HG03521 (cell line): ENCODE measurements around the gene LPCAT1.
"Not testable (repeated sequence)": the region's sequence is repeated elsewhere in the genome, so short reads cannot be mapped to it uniquely, and the experiment has no call there.

Source experiments
- ATAC-seq: cut with Tn5 transposase; IDR thresholded peaks from one replicate; pipeline ENCODE4 v1.9.1; 2021; ENCODE audit warnings: mild to moderate bottlenecking, moderate library complexity; ENCODE audit not compliant: unreplicated experiment

The LPCAT1 gene

GRCh38 chr5:1481266-1481958 is 42.3 kb downstream of the LPCAT1 start:
- ATAC-seq: no peak

GRCh38 chr5:1480806-1481205 is 43.0 kb downstream of the LPCAT1 start:
- no peak for ATAC-seq

- no peak for ATAC-seq
Observed at GRCh38 chr5:1480217-1480616, 43.5 kb downstream of the LPCAT1 start.

GRCh38 chr5:1479581-1480188 is 44.1 kb downstream of the LPCAT1 start:
- ATAC-seq: no peak

- no peak for ATAC-seq
Observed at GRCh38 chr5:1479066-1479465, 44.7 kb downstream of the LPCAT1 start.

- ATAC-seq: no peak
Observed at GRCh38 chr5:1478271-1479035, 45.3 kb downstream of the LPCAT1 start.

GRCh38 chr5:1477341-1477740 is 46.4 kb downstream of the LPCAT1 start:
- no peak for ATAC-seq

GRCh38 chr5:1476967-1477310 is 46.8 kb downstream of the LPCAT1 start:
- no peak for ATAC-seq

- no peak for ATAC-seq
Observed at GRCh38 chr5:1476181-1476966, 47.4 kb downstream of the LPCAT1 start.

- not testable (repeated sequence) for ATAC-seq
Observed at GRCh38 chr5:1475544-1475900, 48.2 kb downstream of the LPCAT1 start.

- no peak for ATAC-seq
Observed at GRCh38 chr5:1474866-1475543, 48.8 kb downstream of the LPCAT1 start.

GRCh38 chr5:1474183-1474839 is 49.4 kb downstream of the LPCAT1 start:
- ATAC-seq: no peak

- no peak for ATAC-seq
Observed at GRCh38 chr5:1473746-1474145, 50.0 kb downstream of the LPCAT1 start.

- ATAC-seq: no peak
Observed at GRCh38 chr5:1472964-1473628, 50.7 kb downstream of the LPCAT1 start.

GRCh38 chr5:1471997-1472963 is 51.5 kb downstream of the LPCAT1 start:
- ATAC-seq: no peak

GRCh38 chr5:1471240-1471853 is 52.4 kb downstream of the LPCAT1 start:
- ATAC-seq: no peak

GRCh38 chr5:1470762-1471211 is 53.0 kb downstream of the LPCAT1 start:
- no peak for ATAC-seq
